Measurements from ENCODE around the gene CYB5A. TPM values are rescaled to one million over a fixed set of nuclear protein-coding genes. Genes with fewer than 3 reads are reported as not detected.

Gene CYB5A
- total RNA-seq, 1 donor from 2014 or later: 399 TPM

DNA sequence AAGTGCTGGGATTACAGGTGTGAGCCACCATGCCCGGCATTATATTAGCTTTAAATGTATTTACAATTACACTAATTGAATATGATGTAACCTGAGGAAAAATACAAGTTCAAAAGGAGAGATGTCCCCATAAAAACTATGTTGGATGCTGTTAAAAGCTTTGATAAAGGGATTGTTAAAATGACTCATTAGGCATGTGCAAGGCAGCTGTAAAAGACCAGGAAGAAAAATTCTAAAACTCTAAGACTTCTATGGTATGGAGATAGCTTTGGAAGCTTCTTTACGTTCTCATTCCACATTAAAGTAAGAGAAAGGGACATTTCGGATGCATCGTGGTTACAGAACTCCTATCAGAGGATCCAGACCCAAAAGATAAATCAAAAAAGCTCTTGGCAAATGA lies 50.3 kb downstream of the CYB5A start:
- Histone ChIP-seq H3K9me3 (no peaks in the 10 kb centered on the region), H3K4me3 (no peak overlapping the region), H3K27me3 (no peaks in the 10 kb centered on the region), H3K27ac (no peak overlapping the region), H3K4me1 (no peaks in the 10 kb centered on the region), H3K36me3 (no peaks in the 10 kb centered on the region)
- intact Hi-C loops (cut with DNase I): no loop called here
- ATAC-seq (no peak), DNase-seq (no peak)
- TF ChIP-seq, protein P1, sequence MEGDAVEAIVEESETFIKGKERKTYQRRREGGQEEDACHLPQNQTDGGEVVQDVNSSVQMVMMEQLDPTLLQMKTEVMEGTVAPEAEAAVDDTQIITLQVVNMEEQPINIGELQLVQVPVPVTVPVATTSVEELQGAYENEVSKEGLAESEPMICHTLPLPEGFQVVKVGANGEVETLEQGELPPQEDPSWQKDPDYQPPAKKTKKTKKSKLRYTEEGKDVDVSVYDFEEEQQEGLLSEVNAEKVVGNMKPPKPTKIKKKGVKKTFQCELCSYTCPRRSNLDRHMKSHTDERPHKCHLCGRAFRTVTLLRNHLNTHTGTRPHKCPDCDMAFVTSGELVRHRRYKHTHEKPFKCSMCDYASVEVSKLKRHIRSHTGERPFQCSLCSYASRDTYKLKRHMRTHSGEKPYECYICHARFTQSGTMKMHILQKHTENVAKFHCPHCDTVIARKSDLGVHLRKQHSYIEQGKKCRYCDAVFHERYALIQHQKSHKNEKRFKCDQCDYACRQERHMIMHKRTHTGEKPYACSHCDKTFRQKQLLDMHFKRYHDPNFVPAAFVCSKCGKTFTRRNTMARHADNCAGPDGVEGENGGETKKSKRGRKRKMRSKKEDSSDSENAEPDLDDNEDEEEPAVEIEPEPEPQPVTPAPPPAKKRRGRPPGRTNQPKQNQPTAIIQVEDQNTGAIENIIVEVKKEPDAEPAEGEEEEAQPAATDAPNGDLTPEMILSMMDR (IDR thresholded peaks at IDR 0.05): no peak

DNA sequence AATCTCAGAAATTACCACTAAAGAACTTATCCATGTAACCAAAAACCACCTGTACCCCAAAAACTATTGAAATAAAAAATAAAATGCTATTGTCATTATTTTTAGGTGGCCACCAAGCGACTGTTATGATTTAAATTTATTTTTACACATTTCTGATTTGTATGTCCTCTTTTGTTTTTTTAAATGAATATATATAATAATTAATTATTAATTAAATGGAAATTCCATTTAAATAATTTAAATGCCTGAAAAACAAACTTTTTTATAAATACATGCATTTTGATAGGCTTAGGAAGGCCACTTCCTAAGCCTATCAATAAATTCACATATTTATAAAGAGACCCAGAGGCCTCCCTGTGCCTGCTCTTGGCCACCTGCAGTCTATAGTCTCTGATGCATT lies 52.2 kb downstream of the CYB5A start:
- Histone ChIP-seq H3K4me1 (peaks cover 13% of the 10 kb centered on the region), H3K4me3 (no peak overlapping the region), H3K9me3 (no peaks in the 10 kb centered on the region), H3K27ac (no peak overlapping the region), H3K27me3 (no peaks in the 10 kb centered on the region), H3K36me3 (no peaks in the 10 kb centered on the region)
- TF ChIP-seq, protein P1 (IDR thresholded peaks at IDR 0.05): no peak
- ATAC-seq (no peak), DNase-seq (no peak)
- intact Hi-C loops (cut with DNase I): no loop called here

DNA sequence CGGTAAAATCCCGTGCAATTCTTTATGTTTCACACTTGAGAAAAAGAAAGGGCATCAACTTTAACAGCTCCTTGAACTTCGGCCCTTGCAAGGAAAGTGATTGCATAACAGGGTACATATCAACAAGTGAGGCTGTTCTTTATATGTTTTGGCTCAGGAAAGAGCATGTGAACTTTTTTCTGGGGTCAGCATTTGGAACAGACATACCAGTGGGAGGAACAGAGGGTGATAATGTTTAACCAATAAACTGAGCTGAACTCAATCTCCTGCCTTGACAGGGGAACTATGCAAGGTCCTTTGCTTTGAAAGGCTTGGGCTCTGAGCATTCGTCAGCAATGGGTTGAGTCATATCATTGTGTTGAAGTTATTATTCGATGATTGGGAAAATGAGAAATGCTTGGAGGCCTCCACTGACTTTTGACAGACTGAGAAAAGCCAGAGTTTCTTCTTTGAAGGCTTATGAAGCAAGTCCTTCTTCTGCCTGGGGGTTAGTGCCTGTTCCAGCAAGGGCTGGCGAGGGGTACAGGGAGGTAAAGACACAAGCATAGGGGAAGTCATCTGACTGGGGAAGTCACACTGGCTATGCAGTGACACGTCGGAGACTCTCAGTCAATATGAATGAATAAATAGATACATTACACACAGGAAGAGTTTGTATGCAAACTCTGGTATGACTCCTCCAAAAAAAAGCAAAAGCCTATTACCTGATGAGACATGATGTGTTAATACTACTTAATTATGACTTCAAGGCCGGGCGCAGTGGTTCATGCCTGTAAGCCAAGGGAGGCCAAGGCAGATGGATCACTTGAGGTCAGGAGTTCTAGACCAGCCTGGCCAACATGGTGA lies 57.2 kb downstream of the CYB5A start:
- no peak overlapping the region for H3K4me3 ChIP-seq
- H3K27me3 ChIP-seq: no peaks in the 10 kb centered on the region
- DNase-seq: no peak
- peaks cover 20% of the 10 kb centered on the region for H3K4me1 ChIP-seq
- intact Hi-C loops (cut with DNase I): no loop called here
- no peaks in the 10 kb centered on the region for H3K36me3 ChIP-seq
- ATAC-seq: peak; percentile 93
- H3K9me3 ChIP-seq: no peaks in the 10 kb centered on the region
- TF ChIP-seq, protein P1 (IDR thresholded peaks at IDR 0.05): no peak
- H3K27ac ChIP-seq: peak overlapping the region; percentile 67

- Histone ChIP-seq H3K4me1 (peaks cover 20% of the 10 kb centered on the region), H3K4me3 (no peak overlapping the region), H3K36me3 (no peaks in the 10 kb centered on the region), H3K9me3 (no peaks in the 10 kb centered on the region), H3K27me3 (no peaks in the 10 kb centered on the region), H3K27ac (peak overlapping the region; percentile 67)
- intact Hi-C loops (cut with DNase I): no loop called here
- TF ChIP-seq, protein P1 (IDR thresholded peaks at IDR 0.05): no peak
- DNase-seq (no peak), ATAC-seq (no peak)
These were observed 57.8 kb downstream of the CYB5A start for GRCh38 chr18:74233933-74234325.

- Histone ChIP-seq H3K9me3 (no peaks in the 10 kb centered on the region), H3K27me3 (no peaks in the 10 kb centered on the region), H3K4me1 (peaks cover 20% of the 10 kb centered on the region), H3K36me3 (no peaks in the 10 kb centered on the region), H3K27ac (no peak overlapping the region), H3K4me3 (no peak overlapping the region)
- DNase-seq: no peak
- TF ChIP-seq, protein P1 (IDR thresholded peaks at IDR 0.05): no peak
- ATAC-seq: peak; percentile 47
- intact Hi-C loops (cut with DNase I): no loop called here
These were observed 60.6 kb downstream of the CYB5A start for GRCh38 chr18:74230922-74231714.

All from upper lobe of right lung (tissue), 1 donor.